ENCODE data around the gene RAB17.

RAB17 gene, protein sequence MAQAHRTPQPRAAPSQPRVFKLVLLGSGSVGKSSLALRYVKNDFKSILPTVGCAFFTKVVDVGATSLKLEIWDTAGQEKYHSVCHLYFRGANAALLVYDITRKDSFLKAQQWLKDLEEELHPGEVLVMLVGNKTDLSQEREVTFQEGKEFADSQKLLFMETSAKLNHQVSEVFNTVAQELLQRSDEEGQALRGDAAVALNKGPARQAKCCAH

DNA sequence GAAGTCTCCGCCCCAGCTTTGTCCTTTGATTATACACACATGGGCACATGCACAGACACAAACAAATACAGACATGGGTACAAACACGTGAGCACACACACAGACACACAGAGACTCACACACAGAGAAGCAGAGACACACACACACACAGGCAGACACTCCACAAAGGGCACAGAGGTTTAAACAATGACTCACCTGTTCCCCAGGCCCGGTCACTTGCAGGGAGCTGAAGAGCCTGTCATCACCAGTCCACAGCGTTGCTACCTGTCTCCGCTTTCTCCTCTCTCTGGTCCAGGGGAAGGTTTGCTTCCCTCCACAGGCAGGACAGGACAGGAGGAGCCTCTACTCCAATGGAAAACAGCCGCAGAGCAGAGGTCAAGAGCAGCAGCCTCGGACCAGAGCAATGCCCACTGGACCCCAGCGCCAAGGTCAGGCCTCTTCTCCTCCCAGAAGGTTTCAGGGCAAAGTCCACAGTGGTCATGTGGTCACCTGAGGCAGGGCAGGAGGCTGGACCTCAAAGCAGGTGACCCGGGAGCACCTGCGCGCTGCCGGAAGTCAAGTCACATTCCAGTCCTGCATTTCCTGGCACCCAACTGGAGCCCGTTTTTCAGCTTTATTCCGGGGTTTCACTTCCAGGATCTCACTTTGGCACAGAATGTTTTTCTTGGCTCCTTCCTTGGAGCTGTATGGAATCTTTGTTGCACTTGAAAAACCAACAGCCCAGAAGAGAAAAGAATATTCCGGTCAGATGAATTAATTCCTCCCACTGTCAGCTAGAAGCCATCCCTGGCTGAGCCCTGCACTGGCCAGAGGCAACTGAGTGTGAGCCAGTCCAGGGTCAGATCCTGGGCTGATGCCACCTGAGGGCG, at the start of gene RAB17:
RAB17 (minus strand) TSS at position 463 of the 869 bp plus-strand sequence. CDS start 4,580 bp downstream, outside the sequence.
- Histone ChIP-seq H3K4me3 (replicated peaks; ENCODE audit: low read depth, low read length) (no peak within 1 kb of the TSS), H3K27me3 (replicated peaks; ENCODE audit: control insufficient read depth, insufficient read depth, low read length) (no peaks in the 10 kb centered on the region), H3K36me3 (ENCODE audit: control insufficient read depth, insufficient read depth, low read length) (no peaks in the 10 kb centered on the region)
- TF ChIP-seq, protein P1, sequence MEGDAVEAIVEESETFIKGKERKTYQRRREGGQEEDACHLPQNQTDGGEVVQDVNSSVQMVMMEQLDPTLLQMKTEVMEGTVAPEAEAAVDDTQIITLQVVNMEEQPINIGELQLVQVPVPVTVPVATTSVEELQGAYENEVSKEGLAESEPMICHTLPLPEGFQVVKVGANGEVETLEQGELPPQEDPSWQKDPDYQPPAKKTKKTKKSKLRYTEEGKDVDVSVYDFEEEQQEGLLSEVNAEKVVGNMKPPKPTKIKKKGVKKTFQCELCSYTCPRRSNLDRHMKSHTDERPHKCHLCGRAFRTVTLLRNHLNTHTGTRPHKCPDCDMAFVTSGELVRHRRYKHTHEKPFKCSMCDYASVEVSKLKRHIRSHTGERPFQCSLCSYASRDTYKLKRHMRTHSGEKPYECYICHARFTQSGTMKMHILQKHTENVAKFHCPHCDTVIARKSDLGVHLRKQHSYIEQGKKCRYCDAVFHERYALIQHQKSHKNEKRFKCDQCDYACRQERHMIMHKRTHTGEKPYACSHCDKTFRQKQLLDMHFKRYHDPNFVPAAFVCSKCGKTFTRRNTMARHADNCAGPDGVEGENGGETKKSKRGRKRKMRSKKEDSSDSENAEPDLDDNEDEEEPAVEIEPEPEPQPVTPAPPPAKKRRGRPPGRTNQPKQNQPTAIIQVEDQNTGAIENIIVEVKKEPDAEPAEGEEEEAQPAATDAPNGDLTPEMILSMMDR (IDR thresholded peaks at IDR 0.05; ENCODE audit: insufficient read depth, low read length, poor library complexity, severe bottlenecking): no peak
- no peak for DNase-seq (ENCODE audit: extremely low read depth, insufficient read length)

DNA sequence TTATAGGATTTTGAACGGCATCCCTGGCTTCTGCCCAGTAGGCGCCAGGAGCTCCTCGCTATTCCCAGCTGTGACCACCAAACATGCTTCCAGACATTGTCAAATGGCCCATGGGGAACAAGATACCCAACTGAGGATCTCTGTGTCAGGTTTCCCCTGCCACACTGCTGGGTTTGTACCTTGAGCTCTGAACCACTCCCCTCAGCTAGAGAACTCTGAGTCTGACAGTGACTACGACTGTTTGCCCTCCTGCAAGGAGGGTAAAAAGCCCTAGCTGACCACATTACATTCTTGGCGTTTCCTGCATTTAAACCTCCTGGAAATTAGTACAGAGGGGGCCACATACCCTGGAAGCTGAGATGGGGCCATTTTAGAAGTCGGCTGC, 49.3 kb upstream of the RAB17 start:
- Histone ChIP-seq H3K27me3 (replicated peaks; ENCODE audit: control insufficient read depth, insufficient read depth, low read length) (no peaks in the 10 kb centered on the region), H3K4me3 (replicated peaks; ENCODE audit: low read depth, low read length) (no peak overlapping the region), H3K36me3 (ENCODE audit: control insufficient read depth, insufficient read depth, low read length) (no peaks in the 10 kb centered on the region)
- TF ChIP-seq, protein P1 (IDR thresholded peaks at IDR 0.05; ENCODE audit: insufficient read depth, low read length, poor library complexity, severe bottlenecking): no peak
- no peak for DNase-seq (ENCODE audit: extremely low read depth, insufficient read length)

DNA sequence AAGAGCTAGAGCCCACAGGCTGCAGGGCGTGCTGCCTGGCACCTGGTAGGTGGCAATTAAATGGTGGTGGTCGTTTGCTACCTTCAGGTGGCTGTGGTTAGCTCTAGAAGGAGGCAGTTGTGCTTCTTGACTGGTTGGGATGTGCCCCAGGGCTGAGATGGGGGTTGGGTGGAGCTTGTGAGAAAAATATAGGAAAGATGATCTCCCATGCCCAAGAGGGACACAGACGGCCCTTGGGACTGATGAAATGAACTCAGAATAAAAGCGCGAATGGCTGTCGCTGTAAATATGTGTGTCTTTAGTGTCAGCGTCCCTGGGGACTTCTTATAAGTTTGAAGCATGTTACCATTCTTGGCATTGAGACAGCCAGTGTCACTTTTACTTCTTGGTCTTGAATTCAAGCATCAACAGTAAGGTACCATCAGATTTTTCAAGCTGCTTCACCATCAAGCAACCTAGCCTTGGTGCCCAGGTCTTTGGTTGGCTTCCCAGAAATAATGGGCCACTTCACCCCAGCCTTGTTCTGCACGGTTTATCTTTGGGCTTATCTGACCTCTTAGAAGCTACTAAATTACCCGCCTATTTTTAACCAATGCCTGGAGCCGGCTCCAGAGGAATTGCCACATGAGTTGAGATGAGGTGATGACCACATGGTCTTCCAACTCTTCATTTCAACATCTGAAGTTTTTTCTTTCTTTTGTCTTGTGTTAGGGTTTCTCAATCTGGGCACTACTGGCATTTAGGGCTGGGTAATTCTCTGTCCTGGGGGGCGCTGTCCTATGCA, 48.7 kb upstream of the RAB17 start:
- H3K36me3 ChIP-seq (ENCODE audit: control insufficient read depth, insufficient read depth, low read length): no peaks in the 10 kb centered on the region
- TF ChIP-seq, protein P1 (IDR thresholded peaks at IDR 0.05; ENCODE audit: insufficient read depth, low read length, poor library complexity, severe bottlenecking): no peak

DNA sequence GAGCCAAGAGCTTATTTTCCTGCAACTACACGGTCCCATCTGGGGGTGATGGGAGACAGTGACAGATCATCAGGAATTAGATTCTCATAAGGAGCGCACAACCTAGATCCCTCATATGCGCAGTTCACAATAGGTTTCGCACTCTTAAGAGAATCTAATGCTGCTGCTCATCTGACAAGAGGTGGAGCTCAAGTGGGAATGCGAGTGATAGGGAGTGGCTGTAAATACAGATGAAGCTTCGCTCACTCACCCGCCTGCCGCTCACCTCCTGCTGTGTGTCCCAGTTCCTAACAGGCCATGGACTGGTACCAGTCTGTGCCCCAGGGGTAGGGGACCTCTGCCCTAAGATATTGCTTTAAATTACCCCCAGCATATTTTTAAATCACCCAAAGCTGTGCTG, 47.6 kb upstream of the RAB17 start:
- Histone ChIP-seq H3K27me3 (replicated peaks; ENCODE audit: control insufficient read depth, insufficient read depth, low read length) (no peaks in the 10 kb centered on the region), H3K36me3 (ENCODE audit: control insufficient read depth, insufficient read depth, low read length) (no peaks in the 10 kb centered on the region), H3K4me3 (replicated peaks; ENCODE audit: low read depth, low read length) (no peak overlapping the region)
- DNase-seq (ENCODE audit: extremely low read depth, insufficient read length): no peak
- TF ChIP-seq, protein P1 (IDR thresholded peaks at IDR 0.05; ENCODE audit: insufficient read depth, low read length, poor library complexity, severe bottlenecking): no peak

More for the DNA sequence above, 48.7 kb upstream of the RAB17 start:
- Histone ChIP-seq H3K4me3 (replicated peaks; ENCODE audit: low read depth, low read length) (no peak overlapping the region), H3K27me3 (replicated peaks; ENCODE audit: control insufficient read depth, insufficient read depth, low read length) (no peaks in the 10 kb centered on the region)
- DNase-seq (ENCODE audit: extremely low read depth, insufficient read length): no peak

DNA sequence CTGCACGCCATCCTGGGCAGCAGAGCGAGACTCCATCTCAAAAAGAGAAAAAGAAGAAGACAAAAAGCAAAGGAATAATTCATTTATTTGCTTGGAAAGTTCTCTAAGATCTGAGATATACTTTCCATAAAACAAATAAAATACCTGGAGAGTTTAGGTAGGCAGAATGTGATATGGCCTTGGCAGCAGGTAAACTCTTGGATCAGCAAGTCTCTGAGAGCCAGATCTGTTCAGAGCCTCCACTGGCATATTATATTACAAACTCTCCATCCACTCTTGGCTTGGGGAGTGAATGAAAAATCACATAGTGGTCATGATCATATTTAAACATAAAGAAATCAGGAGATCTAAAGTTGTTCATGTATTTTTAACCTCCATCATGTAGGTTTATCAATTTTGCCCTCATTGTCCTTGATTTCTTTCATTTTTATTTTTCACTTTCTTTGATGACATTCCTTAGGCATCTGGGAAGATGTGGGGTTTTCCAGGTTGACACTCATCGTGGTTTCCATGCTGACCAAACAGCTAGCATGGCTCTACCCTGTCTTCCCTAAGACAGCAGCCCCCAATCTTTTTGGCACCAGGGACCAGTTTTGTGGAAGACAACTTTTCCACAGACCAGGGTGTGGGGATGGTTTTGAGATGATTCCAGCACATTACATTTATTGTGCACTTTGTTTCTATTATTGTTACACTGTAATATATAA, 47.0 kb upstream of the RAB17 start:
- Histone ChIP-seq H3K4me3 (replicated peaks; ENCODE audit: low read depth, low read length) (no peak overlapping the region), H3K36me3 (ENCODE audit: control insufficient read depth, insufficient read depth, low read length) (no peaks in the 10 kb centered on the region), H3K27me3 (replicated peaks; ENCODE audit: control insufficient read depth, insufficient read depth, low read length) (no peaks in the 10 kb centered on the region)
- no peak for DNase-seq (ENCODE audit: extremely low read depth, insufficient read length)
- TF ChIP-seq, protein P1 (IDR thresholded peaks at IDR 0.05; ENCODE audit: insufficient read depth, low read length, poor library complexity, severe bottlenecking): no peak

Data from GM06990 (cell line).